ENCODE results near the gene CHAD.

CHAD gene

GRCh38 chr17:50472286-50472685 is 3.6 kb upstream of the CHAD start:
- DNase-seq, result no peak

GRCh38 chr17:50471009-50471905 is 2.6 kb upstream of the CHAD start:
- DNase-seq, result no peak

DNA sequence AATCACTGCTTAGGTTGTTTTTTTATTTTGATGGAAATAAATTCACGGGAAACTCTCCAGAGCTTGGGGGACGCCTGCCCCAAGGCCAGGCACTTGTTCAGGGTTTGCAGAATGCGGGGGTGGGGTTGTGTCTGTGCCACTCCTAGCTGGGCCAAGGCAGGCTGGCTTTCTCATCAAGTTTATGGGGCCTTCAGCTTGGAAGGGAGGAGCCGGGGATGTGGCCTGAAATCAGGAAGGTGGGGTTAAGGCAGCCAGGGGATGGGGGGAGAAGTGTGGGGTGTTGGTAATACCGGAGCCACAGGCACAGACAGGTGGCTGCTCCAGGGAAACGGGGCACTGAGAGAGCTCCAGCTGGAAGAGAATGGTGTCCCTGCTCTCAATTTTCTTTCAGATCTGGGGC is 1.7 kb upstream of the CHAD start:
- DNase-seq, result no peak

GRCh38 chr17:50469671-50470305 is 1.1 kb upstream of the CHAD start:
- no peak for DNase-seq

DNA sequence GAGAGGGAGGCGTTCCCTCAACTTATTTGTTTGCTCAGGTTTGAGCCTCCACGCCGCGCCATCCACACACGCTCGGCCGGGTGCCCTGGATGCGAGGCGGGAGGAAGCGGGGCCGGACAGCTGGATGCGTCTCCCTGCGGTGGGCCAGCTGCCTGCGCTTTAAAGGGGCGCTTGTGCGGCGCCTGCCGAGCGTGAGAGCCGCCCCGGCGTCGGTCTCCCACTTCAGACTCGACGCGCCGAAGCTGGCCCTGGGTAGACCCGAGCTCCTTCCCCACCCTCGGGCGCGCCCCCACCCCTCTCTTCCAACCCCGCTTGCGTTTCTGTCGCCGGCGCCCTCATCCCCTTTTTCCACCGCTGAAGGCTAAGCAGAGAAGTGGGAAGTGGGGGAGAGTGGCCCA is 527 bp upstream of the CHAD start:
- DNase-seq, result no peak

DNA sequence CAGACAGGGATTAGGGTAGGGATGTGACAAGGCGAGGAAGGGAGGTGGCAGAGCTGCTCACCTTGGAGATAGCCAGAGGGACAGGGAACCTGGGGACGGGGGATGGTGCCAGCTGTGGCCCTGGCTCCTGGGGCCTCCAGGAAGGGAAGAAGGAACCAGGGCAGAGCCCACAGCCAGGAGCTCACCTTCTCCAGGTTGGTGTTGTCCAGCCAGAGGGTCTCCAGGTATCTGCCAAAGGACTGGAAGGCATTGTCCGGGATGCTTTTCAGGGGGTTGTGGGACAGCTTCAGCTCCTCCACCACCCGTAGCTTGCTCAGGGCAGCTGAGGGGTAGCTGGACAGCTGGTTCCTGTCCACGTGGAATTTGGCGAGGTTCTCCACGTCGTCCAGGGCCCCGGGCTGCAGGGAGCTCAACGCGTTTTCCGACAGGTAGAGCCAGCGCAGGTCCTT is 801 bp downstream of the CHAD start:
- no peak for DNase-seq

GRCh38 chr17:50467114-50467854 is 1.4 kb downstream of the CHAD start:
- no peak for DNase-seq

GRCh38 chr17:50466371-50467113 is 2.1 kb downstream of the CHAD start:
- DNase-seq, result no peak

DNA sequence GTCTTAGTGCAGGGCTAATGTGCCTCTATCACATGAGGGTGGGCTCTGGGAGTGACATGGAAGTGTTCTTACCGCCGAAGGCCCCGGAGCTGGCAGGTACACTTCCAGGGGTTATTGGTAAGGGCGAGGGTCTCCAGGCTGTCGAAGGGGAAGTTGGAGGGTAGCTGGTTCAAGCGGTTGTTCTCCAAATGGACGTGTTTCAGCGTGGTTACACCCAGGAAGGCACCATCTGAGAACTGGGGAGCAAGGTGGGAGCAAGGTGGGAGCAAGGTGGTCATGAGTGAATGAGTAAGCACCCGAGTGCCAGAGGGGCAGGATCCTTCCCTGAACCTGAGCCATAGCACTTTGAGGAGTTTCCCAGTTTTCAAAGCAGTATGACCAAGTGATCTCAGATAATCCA is 3.0 kb downstream of the CHAD start:
- no peak for DNase-seq

DNA sequence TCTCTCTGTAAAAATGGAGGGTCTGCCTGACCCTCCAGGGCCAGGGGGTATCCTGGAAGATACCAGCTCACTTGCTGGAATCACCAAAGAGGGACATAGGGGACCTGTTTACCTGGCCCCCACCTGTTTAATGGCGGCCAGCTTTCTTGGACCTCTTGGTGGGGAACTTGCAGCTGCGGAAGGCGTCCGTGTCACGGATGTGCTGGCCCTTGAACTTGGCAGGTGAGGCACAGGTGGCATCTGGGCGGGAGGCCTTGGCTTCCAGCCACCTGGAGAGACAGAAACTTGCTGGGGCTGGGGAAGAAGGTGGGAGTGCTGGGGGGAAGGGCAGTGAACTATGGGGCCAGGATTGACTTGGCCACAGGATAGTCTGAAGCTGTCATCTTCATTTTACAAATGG is 3.5 kb downstream of the CHAD start:
- no peak for DNase-seq

DNA sequence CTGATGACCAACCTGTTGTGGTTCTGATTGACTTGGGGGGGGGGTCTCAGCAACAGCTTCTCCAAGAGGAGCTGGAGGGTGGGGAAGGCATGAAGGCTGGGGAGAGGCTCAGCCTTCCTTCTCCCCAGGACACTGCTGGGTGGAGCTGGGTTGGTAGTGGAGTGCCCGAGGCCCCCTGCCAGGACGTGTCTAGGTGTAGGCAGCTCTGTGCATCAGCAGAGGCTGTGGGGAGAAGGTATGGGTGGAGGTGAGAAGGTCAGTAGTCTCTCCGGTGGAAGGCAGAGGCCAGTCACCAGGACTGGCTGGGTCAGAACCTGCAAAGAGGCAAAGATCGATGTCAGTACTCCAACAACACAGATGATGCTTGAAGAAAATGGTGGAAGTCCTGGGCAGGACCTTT is 3.9 kb downstream of the CHAD start:
- DNase-seq, result no peak

DNA sequence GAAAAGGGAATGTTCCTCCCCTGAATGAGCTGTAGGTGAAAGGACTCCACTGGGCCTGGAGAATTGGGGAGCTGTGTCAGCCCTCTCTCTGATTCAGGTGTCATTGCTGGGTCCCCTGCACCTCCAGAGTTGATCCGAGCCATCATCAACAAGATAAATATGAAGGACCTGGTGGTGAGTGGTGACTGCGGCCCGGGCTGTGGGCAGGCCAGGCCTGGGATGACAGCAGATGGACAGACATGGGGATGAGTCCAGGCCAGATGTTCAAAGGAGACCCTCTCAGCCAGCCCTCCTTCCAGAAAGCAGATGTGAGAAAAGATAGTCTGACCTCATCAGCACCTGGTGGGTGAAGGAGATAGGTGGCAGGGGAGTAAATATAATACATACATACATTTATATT is 4.6 kb downstream of the CHAD start:
- DNase-seq, result no peak

DNA sequence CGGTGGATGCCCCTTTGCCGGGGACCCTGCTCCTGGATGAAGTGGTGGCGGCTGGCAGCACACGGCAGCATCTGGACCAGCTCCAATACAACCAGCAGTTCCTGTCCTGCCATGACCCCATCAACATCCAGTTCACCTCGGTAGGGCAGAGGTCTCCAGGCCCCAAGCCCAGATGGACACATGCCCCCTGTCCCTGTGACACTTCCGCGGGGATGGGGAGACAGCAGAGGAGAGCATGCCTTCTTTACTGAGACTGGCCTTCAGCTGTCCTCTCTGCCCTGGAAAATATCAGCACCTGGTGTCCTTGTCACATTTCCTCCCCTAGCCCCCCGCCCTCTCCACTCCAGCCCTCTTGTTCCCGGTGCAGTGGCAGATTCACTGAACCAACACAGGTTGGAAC is 6.2 kb downstream of the CHAD start:
- DNase-seq, result no peak

- no peak for DNase-seq
These were observed 7.0 kb downstream of the CHAD start for GRCh38 chr17:50461550-50462132.

DNA sequence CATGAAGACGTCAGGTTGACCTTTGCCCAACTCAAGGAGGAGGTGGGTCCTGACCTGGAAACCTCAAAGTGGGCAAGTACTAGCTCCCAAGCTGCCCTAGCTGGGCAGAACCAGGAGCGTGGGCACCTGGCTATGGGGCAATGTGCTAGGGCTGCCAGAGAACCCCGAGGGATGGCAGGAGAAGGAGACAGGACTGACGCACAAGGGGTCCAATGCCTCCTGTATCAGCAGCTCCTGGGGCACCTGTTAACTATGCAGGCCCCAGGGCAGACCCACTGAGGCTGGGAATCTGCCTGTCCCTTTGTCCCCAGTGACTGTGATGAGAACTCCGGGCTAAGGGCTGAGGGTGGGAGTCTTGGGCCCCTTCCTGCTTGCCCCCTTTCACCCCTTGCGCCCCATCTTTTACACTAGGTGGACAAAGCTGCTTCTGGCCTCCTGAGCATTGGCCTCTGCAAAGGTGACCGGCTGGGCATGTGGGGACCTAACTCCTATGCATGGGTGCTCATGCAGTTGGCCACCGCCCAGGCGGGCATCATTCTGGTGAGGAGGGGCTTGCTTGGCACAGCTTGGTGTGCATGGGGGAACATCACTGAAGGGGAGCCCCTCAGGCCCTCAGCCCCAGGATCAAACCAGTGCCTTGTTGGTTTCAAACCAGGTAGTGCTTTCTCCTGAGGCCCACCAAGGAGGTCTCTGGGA is 7.7 kb downstream of the CHAD start:
- no peak for DNase-seq

DNA sequence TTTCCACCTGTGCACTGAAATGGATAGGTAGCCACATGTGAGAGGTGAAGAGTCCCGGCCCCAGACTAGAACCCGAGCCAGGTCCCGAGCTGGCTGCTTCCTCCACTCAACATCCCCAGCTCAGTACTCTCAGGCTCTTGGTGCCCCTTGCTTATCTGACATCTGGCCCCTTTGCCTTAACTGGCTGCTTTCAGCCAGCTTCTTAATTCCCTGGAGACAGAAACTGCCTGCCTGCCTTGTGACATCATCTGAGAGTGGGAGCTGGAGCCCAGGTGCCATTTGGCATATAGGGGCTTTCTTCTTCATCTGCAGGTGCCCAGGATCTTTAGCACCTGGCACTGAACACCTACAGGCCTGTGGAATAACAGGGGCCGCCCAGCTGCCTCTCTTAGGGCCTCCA is 8.9 kb downstream of the CHAD start:
- no peak for DNase-seq

- no peak for DNase-seq
These were observed 9.7 kb downstream of the CHAD start for GRCh38 chr17:50458701-50459676.

GRCh38 chr17:50458270-50458669 is 10.4 kb downstream of the CHAD start:
- no peak for DNase-seq

GRCh38 chr17:50457621-50458020 is 11.1 kb downstream of the CHAD start:
- no peak for DNase-seq

- no peak for DNase-seq
These were observed 14.8 kb downstream of the CHAD start for GRCh38 chr17:50453901-50454300.
